ENCODE measurements around the gene ZPBP2. TPM values are rescaled to one million over a fixed set of nuclear protein-coding genes. Genes with fewer than 3 reads are reported as not detected.

The ZPBP2 gene
- total and polyA plus RNA-seq, 9 of the 15 experiments (the other 6 are each of a cell fraction or from before 2014, with no cell fraction given): not detected

GRCh38 chr17:39836117-39836516, 31.9 kb upstream of the ZPBP2 start:
- ChIA-PET CTCF (ENCODE audit: low intra/inter-chr PET ratio) (no interaction called here), POLR2A (interaction anchor here (0.6 kb wide), 1 partner anchor 217 kb away, joined by 3 read pairs; no protein-coding TSS in a partner anchor)
- Histone ChIP-seq H3K4me1 (replicated peaks in 1 of 2; ENCODE audit: control insufficient read depth in 2 of 2, insufficient read depth in 2 of 2, low read length in 2 of 2) (no peaks in the 10 kb centered on the region), H3K27me3 (ENCODE audit: control insufficient read depth in 2 of 2, insufficient read depth in 2 of 2, low read length in 2 of 2) (peaks cover 0 to 15% of the 10 kb centered on the region in 2 experiments; a peak in 4 of 5 replicates), H3K36me3 (ENCODE audit: control insufficient read depth, insufficient read depth, low read length) (no peaks in the 10 kb centered on the region), H3K4me2 (ENCODE audit: insufficient read depth, low read length) (no peak overlapping the region), H3K9ac (ENCODE audit: insufficient read depth in 1 of 2, low read depth in 2 of 2, low read length in 2 of 2) (no peak overlapping the region), H3K27ac (ENCODE audit: extremely low read depth, low read depth, low read length) (no peak overlapping the region), H3K9me3 (replicated peaks; ENCODE audit: control insufficient read depth, insufficient read depth, low read depth, low read length) (no peaks in the 10 kb centered on the region), H3K79me2 (ENCODE audit: control insufficient read depth, insufficient read depth, low read length) (no peaks in the 10 kb centered on the region), H3K9me1 (ENCODE audit: control insufficient read depth, insufficient read depth, low read length) (no peaks in the 10 kb centered on the region), H3K4me3 (no peak overlapping the region), H2AFZ (ENCODE audit: low read depth, low read length) (no peak overlapping the region), H4K20me1 (replicated peaks; ENCODE audit: control insufficient read depth, insufficient read depth, low read length) (no peaks in the 10 kb centered on the region)
- intact Hi-C loops (cut with micrococcal nuclease): no loop called here
- BruUV-seq (replicated peaks): no TSS peak
- in situ Hi-C loops (cut with MboI): no loop called here
- no peak for FAIRE-seq
- WGBS (ENCODE audit: insufficient coverage, low coverage, missing lambda C conversion rate): 4% methylated on average over 6 of the region's 6 CpGs
- ATAC-seq: no peak
- DNase-seq (ENCODE audit: extremely low read depth in 1 of 4, low spot score in 3 of 4): no peak
- TF ChIP-seq ZFX (CRISPR knock-in tag; IDR thresholded peaks at IDR 0.05) (no peak), ZNF79 (CRISPR knock-in tag; IDR thresholded peaks at IDR 0.05; ENCODE audit: low read depth) (no peak), DDX20 (tag; IDR thresholded peaks at IDR 0.05; ENCODE audit: low read depth) (no peak), ZFP1 (CRISPR knock-in tag; IDR thresholded peaks at IDR 0.05) (no peak), U2AF1 (optimal IDR thresholded peaks at IDR 0.05; ENCODE audit: low read depth, low read length) (no peak), SNRNP70 (optimal IDR thresholded peaks at IDR 0.05; ENCODE audit: low read depth, low read length) (no peak), BCLAF1 (IDR thresholded peaks at IDR 0.05; ENCODE audit: borderline replicate concordance in 1 of 2, control insufficient read depth in 1 of 2, low read depth in 2 of 2, low read length in 1 of 2) (no peak), BRF2 (IDR thresholded peaks at IDR 0.05; ENCODE audit: borderline replicate concordance, insufficient read depth, insufficient read length) (no peak), ZFP36 (IDR thresholded peaks at IDR 0.05; ENCODE audit: low read depth, low read length, partially characterized antibody) (no peak), ZNF707 (CRISPR knock-in tag; conservative IDR thresholded peaks at IDR 0.05) (no peak), U2AF2 (optimal IDR thresholded peaks at IDR 0.05; ENCODE audit: low read depth, low read length) (no peak), CUX1 (CRISPR knock-in tag; IDR thresholded peaks at IDR 0.05) (no peak)

Measured in K562 (cell line).